GM12875 (cell line): Measurements from ENCODE around the gene BRD4.

ENCODE experiments used
- H3K4me3 ChIP-seq: one replicate; pipeline ENCODE4 v1.5.1; 2011; ENCODE audit warnings: low read depth, low read length, control low read depth
- TF ChIP-seq, protein P1 (sequence below): IDR thresholded peaks from 2 replicates; pipeline ENCODE4 v1.5.1; 2011; ENCODE audit warnings: low read depth, mild to moderate bottlenecking, control low read depth, inconsistent platforms, low read length, moderate library complexity, borderline replicate concordance; ENCODE audit not compliant: insufficient read depth

The BRD4 gene

GRCh38 chr19:15332311-15332996 is at the start of gene BRD4:
BRD4 (minus strand) TSS chr19:15332539; CDS start chr19:15273099, 59,440 bp downstream.
- TF ChIP-seq, protein P1, sequence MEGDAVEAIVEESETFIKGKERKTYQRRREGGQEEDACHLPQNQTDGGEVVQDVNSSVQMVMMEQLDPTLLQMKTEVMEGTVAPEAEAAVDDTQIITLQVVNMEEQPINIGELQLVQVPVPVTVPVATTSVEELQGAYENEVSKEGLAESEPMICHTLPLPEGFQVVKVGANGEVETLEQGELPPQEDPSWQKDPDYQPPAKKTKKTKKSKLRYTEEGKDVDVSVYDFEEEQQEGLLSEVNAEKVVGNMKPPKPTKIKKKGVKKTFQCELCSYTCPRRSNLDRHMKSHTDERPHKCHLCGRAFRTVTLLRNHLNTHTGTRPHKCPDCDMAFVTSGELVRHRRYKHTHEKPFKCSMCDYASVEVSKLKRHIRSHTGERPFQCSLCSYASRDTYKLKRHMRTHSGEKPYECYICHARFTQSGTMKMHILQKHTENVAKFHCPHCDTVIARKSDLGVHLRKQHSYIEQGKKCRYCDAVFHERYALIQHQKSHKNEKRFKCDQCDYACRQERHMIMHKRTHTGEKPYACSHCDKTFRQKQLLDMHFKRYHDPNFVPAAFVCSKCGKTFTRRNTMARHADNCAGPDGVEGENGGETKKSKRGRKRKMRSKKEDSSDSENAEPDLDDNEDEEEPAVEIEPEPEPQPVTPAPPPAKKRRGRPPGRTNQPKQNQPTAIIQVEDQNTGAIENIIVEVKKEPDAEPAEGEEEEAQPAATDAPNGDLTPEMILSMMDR = no peak
- H3K4me3 ChIP-seq = peak within 1 kb of the TSS; percentile 97

DNA sequence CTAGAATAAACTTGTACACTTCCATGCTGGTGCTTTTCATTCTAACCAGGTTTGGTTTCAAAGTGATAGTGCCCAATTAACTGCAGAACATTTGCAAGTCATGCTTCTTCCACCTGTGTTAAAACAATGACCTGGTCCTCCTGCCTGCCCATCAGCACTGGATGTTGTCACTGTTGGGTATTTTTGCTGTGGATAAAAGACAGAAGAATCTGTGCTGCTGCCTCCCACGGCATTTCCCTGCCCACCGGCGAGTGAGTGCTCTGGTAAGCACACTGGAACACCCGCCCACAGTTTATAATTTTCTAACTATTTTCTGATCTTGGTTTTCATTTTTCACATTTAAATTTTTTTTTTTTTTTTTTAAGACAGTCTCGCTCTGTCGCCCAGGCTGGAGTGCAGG is 49.5 kb upstream of the BRD4 start:
- TF ChIP-seq, protein P1 = no peak
- no peak overlapping the region for H3K4me3 ChIP-seq

- H3K4me3 ChIP-seq = no peak overlapping the region
- TF ChIP-seq, protein P1 = no peak
These were observed 49.1 kb upstream of the BRD4 start for GRCh38 chr19:15381429-15381828.

GRCh38 chr19:15379999-15380647 is 47.8 kb upstream of the BRD4 start:
- TF ChIP-seq, protein P1 = no peak

GRCh38 chr19:15379083-15379998 is 47.0 kb upstream of the BRD4 start, which contains the start of gene AKAP8:
AKAP8 (minus strand) TSS chr19:15379787; CDS start chr19:15379731, 56 bp downstream.
- TF ChIP-seq, protein P1 = no peak
- H3K4me3 ChIP-seq = peak within 1 kb of the TSS; percentile 84

More at GRCh38 chr19:15379999-15380647, 47.8 kb upstream of the BRD4 start:
- peak overlapping the region; percentile 64 for H3K4me3 ChIP-seq

DNA sequence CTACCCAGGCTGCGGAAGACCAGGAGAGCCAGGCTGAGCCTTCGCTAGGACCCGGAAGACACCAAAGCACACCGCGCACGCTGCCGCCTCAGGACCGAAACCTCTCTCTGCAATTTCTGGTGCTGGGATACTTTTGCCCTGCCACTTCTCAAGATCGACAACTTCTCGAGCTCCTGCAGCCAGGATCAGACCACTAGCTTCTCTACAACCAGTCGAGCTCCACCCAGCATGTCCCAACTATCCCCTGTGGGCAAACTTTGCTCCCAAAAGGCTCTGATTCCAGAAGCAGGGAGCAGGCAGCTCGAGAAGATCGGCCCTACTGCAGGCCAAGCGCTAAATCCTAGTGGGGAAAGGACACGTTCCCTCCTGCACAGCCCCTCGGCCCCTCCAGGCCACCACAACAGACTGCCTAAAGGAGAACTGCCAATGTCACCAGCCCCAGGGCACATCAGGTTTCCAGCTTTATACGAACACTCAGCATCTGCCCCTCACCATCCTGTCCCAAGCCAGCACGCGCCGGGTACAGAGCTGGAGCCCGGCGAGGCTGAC is 46.3 kb upstream of the BRD4 start:
- TF ChIP-seq, protein P1 = no peak
- H3K4me3 ChIP-seq = peak overlapping the region; percentile 84
